DND-41 (cell line): ENCODE data around the gene RASGRF2.

ENCODE experiments used
- ATAC-seq: fragments of 200-7000 bp; cut with Tn5 transposase; 3 replicates; pipeline ENCODE4 v1.9.1; 2021; ENCODE audit warnings: low read depth; ENCODE audit not compliant: insufficient read depth
- DNase-seq: peaks from one replicate; pipeline ENCODE4 v3.0.0-alpha.2; 2020
- H2AFZ ChIP-seq: 2 replicates; pipeline ENCODE4 v1.6.0; 2012; ENCODE audit warnings: low read depth, low read length
- H3K27ac ChIP-seq: 2 replicates; pipeline ENCODE4 v1.5.1; 2012; ENCODE audit warnings: low read length, inconsistent platforms
- H3K27me3 ChIP-seq: fragments of 200-600 bp; sonication (generic); 2 replicates; pipeline ENCODE4 v1.6.0; 2012; ENCODE audit warnings: low read length, mild to moderate bottlenecking, inconsistent platforms; ENCODE audit not compliant: insufficient read depth, poor library complexity
- H3K36me3 ChIP-seq: 2 replicates; pipeline ENCODE4 v1.5.1; 2012; ENCODE audit warnings: low read length, inconsistent platforms; ENCODE audit not compliant: insufficient read depth
- H3K4me1 ChIP-seq: 2 replicates; pipeline ENCODE4 v1.5.1; 2012; ENCODE audit warnings: mild to moderate bottlenecking, low read length; ENCODE audit not compliant: insufficient read depth
- H3K4me2 ChIP-seq: 2 replicates; pipeline ENCODE4 v1.6.0; 2012; ENCODE audit warnings: mild to moderate bottlenecking, moderate library complexity, low read length, inconsistent platforms; ENCODE audit not compliant: insufficient read depth
- H3K4me3 ChIP-seq, 2 experiments: fragments of 200-600 bp in 1 of 2; shearing (Covaris generic) in 1 of 2; 2 replicates each; pipeline ENCODE4 v1.5.1; 2012 to 2016; ENCODE audit warnings: inconsistent platforms in 2 of 2, low read length in 2 of 2, mild to moderate bottlenecking in 2 of 2, low read depth in 1 of 2, moderate library complexity in 1 of 2
- H3K79me2 ChIP-seq: 2 replicates; pipeline ENCODE4 v1.6.0; 2012; ENCODE audit warnings: low read length, inconsistent platforms; ENCODE audit not compliant: insufficient read depth
- H3K9ac ChIP-seq: 2 replicates; pipeline ENCODE4 v1.6.0; 2012; ENCODE audit warnings: low read depth, mild to moderate bottlenecking, inconsistent platforms, low read length, moderate library complexity
- H3K9me3 ChIP-seq: 2 replicates; pipeline ENCODE4 v1.5.1; 2012; ENCODE audit warnings: low read length, moderate library complexity, mild to moderate bottlenecking, inconsistent platforms; ENCODE audit not compliant: insufficient read depth, severe bottlenecking
- H4K20me1 ChIP-seq: 2 replicates; pipeline ENCODE4 v1.6.0; 2012; ENCODE audit warnings: low read length; ENCODE audit not compliant: insufficient read depth
- EZH2 ChIP-seq: IDR thresholded peaks from 3 replicates; pipeline ENCODE4 v1.6.1; 2012; ENCODE audit warnings: borderline replicate concordance, low read depth, mild to moderate bottlenecking, moderate library complexity, low read length, inconsistent platforms; ENCODE audit not compliant: severe bottlenecking
- TF ChIP-seq, protein P1 (sequence below): IDR thresholded peaks from 2 replicates; pipeline ENCODE4 v1.5.1; 2012; ENCODE audit warnings: borderline replicate concordance, low read length, moderate library complexity, mild to moderate bottlenecking; ENCODE audit not compliant: poor library complexity, severe bottlenecking; ENCODE audit errors: extremely low read depth

RASGRF2 gene

DNA sequence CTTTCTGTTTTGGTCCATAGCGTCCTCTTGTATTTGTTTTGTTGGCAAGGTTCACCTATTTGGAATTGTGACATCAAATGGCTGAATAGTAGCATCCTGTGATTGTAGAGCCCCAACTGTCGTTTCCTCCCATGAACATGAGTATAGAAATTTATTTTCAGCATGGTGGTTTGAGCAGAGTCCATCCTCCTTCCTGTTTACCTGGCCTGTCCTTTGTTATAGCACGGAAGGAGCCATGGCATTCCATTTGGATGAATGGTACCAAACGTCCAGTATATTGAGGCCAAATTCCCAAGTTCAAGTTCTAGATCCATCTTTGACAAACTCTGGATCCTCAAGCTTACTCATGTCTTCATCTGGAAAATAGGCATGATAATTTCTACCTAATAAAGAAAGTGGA is 16.8 kb downstream of the RASGRF2 start:
- ATAC-seq = no peak
- Histone ChIP-seq H3K27me3 (no peaks in the 10 kb centered on the region), H3K36me3 (no peaks in the 10 kb centered on the region), H3K9me3 (no peaks in the 10 kb centered on the region), H3K4me1 (peaks cover 19% of the 10 kb centered on the region), H2AFZ (no peak overlapping the region), H3K4me3 (no peak overlapping the region), H3K79me2 (no peaks in the 10 kb centered on the region), H4K20me1 (no peaks in the 10 kb centered on the region), H3K4me2 (no peak overlapping the region), H3K27ac (no peak overlapping the region), H3K9ac (no peak overlapping the region)
- TF ChIP-seq, protein P1, sequence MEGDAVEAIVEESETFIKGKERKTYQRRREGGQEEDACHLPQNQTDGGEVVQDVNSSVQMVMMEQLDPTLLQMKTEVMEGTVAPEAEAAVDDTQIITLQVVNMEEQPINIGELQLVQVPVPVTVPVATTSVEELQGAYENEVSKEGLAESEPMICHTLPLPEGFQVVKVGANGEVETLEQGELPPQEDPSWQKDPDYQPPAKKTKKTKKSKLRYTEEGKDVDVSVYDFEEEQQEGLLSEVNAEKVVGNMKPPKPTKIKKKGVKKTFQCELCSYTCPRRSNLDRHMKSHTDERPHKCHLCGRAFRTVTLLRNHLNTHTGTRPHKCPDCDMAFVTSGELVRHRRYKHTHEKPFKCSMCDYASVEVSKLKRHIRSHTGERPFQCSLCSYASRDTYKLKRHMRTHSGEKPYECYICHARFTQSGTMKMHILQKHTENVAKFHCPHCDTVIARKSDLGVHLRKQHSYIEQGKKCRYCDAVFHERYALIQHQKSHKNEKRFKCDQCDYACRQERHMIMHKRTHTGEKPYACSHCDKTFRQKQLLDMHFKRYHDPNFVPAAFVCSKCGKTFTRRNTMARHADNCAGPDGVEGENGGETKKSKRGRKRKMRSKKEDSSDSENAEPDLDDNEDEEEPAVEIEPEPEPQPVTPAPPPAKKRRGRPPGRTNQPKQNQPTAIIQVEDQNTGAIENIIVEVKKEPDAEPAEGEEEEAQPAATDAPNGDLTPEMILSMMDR = no peak
- no peak for TF ChIP-seq EZH2
- DNase-seq = no peak

DNA sequence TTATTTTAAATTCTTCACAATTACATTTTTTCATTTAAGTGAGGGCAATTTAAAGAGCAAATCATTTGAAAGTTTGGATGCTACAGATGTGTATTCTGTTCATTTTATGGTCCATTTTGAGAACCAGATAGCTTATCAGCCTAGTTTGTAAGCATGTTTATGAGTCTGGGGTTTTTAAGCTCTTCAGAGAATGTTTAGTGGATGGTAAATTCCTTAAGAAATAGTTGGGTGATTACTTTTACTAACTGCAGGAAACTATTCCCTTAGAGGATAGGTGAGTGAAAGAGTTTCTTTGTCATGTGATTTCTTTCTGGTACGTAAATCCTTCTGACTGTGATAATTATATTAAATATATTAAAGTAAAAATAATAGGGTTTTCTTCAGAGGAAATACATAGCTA is 17.6 kb downstream of the RASGRF2 start:
- no peak overlapping the region for H3K4me2 ChIP-seq
- peaks cover 12% of the 10 kb centered on the region for H3K4me1 ChIP-seq
- H3K27me3 ChIP-seq = no peaks in the 10 kb centered on the region
- H3K9me3 ChIP-seq = no peaks in the 10 kb centered on the region
- H3K79me2 ChIP-seq = no peaks in the 10 kb centered on the region
- no peak overlapping the region for H3K9ac ChIP-seq
- H3K36me3 ChIP-seq = no peaks in the 10 kb centered on the region
- no peak overlapping the region for H3K4me3 ChIP-seq
- ATAC-seq (no peak), DNase-seq (no peak)
- no peak overlapping the region for H3K27ac ChIP-seq
- H4K20me1 ChIP-seq = no peaks in the 10 kb centered on the region
- H2AFZ ChIP-seq = no peak overlapping the region
- TF ChIP-seq EZH2 = no peak
- TF ChIP-seq, protein P1 = no peak

DNA sequence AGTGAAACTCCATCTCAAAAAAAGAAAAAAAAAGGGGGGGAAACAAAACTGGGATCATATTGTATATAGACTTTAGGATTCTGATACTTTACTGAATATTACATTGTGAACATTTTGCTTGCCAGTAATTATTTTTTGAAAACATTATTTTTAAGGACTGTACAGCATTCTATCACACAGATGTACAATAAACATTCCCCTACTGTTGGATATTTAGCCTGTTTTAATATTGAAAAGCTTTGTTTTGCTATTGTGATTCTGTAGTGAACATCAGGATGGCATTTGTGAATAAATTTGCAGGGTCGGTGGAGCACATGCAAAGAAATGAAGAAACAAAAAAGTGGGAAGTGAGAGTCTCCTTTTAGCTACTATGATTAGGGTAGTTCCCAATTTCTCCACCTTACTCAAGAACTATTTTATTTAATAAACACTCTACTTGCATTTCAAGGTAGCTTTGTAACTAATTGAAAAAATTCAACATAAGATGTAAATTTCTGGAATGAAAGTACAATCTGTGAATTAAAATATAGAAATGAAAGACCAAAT is 18.7 kb downstream of the RASGRF2 start:
- Histone ChIP-seq H3K9ac (no peak overlapping the region), H3K27ac (no peak overlapping the region), H4K20me1 (no peaks in the 10 kb centered on the region), H3K4me2 (no peak overlapping the region), H3K36me3 (no peaks in the 10 kb centered on the region), H3K4me3 (no peak overlapping the region), H2AFZ (no peak overlapping the region), H3K79me2 (no peaks in the 10 kb centered on the region), H3K4me1 (peaks cover under 1% of the 10 kb centered on the region), H3K9me3 (no peaks in the 10 kb centered on the region), H3K27me3 (no peaks in the 10 kb centered on the region)
- ATAC-seq (no peak), DNase-seq (no peak)
- TF ChIP-seq EZH2 = no peak
- TF ChIP-seq, protein P1 = no peak

DNA sequence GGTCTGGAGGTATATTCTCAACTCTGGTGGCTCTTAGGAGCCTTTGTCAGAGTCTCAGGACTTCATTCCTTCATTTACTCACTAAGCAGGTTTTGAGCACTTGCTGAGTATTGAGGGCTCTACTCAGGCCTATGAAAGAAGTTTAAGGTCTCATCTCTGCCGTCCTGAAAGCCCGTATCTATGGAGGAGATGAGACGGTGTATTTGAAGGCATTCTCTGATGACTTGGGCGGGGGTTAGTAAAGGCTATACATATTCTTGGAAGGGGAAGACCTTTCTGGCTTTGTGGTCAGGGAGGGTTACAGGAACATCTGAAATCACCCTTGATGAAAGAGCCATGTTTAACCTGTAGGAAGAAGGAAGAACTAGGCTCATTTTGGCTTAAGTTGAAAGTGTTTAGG is 21.9 kb downstream of the RASGRF2 start:
- H3K4me3 ChIP-seq = no peak overlapping the region
- H3K9ac ChIP-seq = no peak overlapping the region
- H3K79me2 ChIP-seq = no peaks in the 10 kb centered on the region
- H3K36me3 ChIP-seq = no peaks in the 10 kb centered on the region
- H3K27me3 ChIP-seq = no peaks in the 10 kb centered on the region
- no peak overlapping the region for H3K27ac ChIP-seq
- ATAC-seq (no peak), DNase-seq (no peak)
- H3K4me2 ChIP-seq = no peak overlapping the region
- H3K4me1 ChIP-seq = 0 out of 2 replicates have a peak, but pooled peaks cover 7% of the 10 kb centered on the region
- H2AFZ ChIP-seq = no peak overlapping the region
- no peak for TF ChIP-seq EZH2
- TF ChIP-seq, protein P1 = no peak
- no peaks in the 10 kb centered on the region for H3K9me3 ChIP-seq
- H4K20me1 ChIP-seq = no peaks in the 10 kb centered on the region
